ENCODE measurements around the gene LMBR1.

- TF ChIP-seq HDGF (IDR thresholded peaks at IDR 0.05; ENCODE audit: borderline replicate concordance) (no peak), FOXM1 (IDR thresholded peaks at IDR 0.05; ENCODE audit: borderline replicate concordance) (no peak), FOXA1 (IDR thresholded peaks at IDR 0.05) (no peak), ZNF384 (IDR thresholded peaks at IDR 0.05) (no peak), BHLHE40 (IDR thresholded peaks at IDR 0.05; ENCODE audit: borderline replicate concordance) (no peak), ELF4 (IDR thresholded peaks at IDR 0.05) (no peak), NFRKB (IDR thresholded peaks at IDR 0.05) (no peak), L3MBTL2 (conservative IDR thresholded peaks at IDR 0.05) (no peak), TARDBP (IDR thresholded peaks at IDR 0.05) (no peak), LEF1 (IDR thresholded peaks at IDR 0.05; ENCODE audit: borderline replicate concordance) (no peak), SUZ12 (IDR thresholded peaks at IDR 0.05) (no peak), SP1 (IDR thresholded peaks at IDR 0.05) (no peak)
- TF ChIP-seq, protein P1, sequence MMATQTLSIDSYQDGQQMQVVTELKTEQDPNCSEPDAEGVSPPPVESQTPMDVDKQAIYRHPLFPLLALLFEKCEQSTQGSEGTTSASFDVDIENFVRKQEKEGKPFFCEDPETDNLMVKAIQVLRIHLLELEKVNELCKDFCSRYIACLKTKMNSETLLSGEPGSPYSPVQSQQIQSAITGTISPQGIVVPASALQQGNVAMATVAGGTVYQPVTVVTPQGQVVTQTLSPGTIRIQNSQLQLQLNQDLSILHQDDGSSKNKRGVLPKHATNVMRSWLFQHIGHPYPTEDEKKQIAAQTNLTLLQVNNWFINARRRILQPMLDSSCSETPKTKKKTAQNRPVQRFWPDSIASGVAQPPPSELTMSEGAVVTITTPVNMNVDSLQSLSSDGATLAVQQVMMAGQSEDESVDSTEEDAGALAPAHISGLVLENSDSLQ (IDR thresholded peaks at IDR 0.05): no peak
Observed at GRCh38 chr7:156657681-156658080, 235.3 kb downstream of the LMBR1 start.
